Measurements from ENCODE around the gene RMI1. TPM values are rescaled to one million over a fixed set of nuclear protein-coding genes. Genes with fewer than 3 reads are reported as not detected.

Gene RMI1
- total and polyA plus RNA-seq, 4 donors: 1.1 to 3.4 (median 3.1) TPM

DNA sequence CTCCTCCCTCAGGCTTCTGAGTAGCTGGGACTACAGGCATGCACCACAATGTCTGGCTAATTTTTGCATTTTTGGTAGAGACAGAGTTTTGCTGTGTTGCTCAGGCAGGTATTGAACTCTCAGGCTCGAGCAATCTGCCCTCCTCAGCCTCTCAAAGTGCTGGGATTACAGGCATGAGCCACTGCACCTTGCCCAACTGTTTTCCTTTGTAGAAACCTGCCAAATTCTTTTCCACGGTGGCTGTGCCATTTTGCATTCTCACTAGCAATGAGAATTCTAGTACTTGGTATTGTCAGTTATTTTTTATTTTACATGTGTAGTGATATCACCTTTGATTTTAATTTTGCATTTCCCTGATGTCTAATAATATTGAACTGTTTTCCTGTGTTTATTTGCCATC, 7.8 kb downstream of the RMI1 start:
- ATAC-seq (ENCODE audit: low FRiP score) (no peak), DNase-seq (no peak)
- Histone ChIP-seq H3K36me3 (ENCODE audit: control insufficient read depth in 1 of 2, insufficient read depth in 2 of 2, low read length in 1 of 2) (no peaks in the 10 kb centered on the region), H3K4me3 (ENCODE audit: low read length in 2 of 2) (no peak overlapping the region), H3K9me3 (ENCODE audit: control insufficient read depth, low read length) (no peaks in the 10 kb centered on the region), H3K4me1 (ENCODE audit: control insufficient read depth in 1 of 2, insufficient read depth in 2 of 2, low read length in 2 of 2) (no peaks in the 10 kb centered on the region), H3K27ac (ENCODE audit: low read depth in 1 of 2, low read length in 2 of 2) (no peak overlapping the region), H3K27me3 (ENCODE audit: control insufficient read depth in 1 of 2, insufficient read depth in 2 of 2, low read length in 1 of 2) (no peaks in the 10 kb centered on the region)
- WGBS, 2 donors: 53 to 68% methylated on average over 2 of the region's 2 CpGs
- intact Hi-C loops (cut with DNase I): no loop called here

DNA sequence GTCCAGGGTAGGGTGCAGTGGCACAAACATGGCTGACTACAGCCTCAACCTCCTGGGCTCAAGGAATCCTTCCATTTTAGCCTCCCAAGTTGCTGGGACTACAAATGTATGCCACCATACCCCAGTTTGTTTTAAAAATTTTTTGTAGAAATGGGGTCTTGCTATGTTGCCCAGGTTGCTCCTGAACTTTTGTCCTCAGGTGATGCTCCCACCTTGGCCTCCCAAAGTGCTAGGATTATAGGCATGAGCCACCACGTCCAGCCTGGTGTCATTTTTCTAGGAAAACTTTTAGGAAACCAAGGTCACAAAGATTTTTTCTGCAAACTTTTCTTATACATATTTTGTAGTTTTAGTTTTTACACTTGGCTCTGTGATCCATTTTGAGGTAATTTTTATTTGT, 10.8 kb downstream of the RMI1 start:
- Histone ChIP-seq H3K9me3 (ENCODE audit: control insufficient read depth, low read length) (no peaks in the 10 kb centered on the region), H3K27ac (ENCODE audit: low read depth in 1 of 2, low read length in 2 of 2) (no peak overlapping the region), H3K36me3 (ENCODE audit: control insufficient read depth in 1 of 2, insufficient read depth in 2 of 2, low read length in 1 of 2) (no peaks in the 10 kb centered on the region), H3K4me1 (ENCODE audit: control insufficient read depth in 1 of 2, insufficient read depth in 2 of 2, low read length in 2 of 2) (no peaks in the 10 kb centered on the region), H3K27me3 (ENCODE audit: control insufficient read depth in 1 of 2, insufficient read depth in 2 of 2, low read length in 1 of 2) (no peaks in the 10 kb centered on the region), H3K4me3 (ENCODE audit: low read length in 2 of 2) (no peak overlapping the region)
- intact Hi-C loops (cut with DNase I): no loop called here
- DNase-seq: no peak
- WGBS, 2 donors: 94 to 97% methylated on average over 1 of the region's 1 CpG
- ATAC-seq (ENCODE audit: low FRiP score): no peak

DNA sequence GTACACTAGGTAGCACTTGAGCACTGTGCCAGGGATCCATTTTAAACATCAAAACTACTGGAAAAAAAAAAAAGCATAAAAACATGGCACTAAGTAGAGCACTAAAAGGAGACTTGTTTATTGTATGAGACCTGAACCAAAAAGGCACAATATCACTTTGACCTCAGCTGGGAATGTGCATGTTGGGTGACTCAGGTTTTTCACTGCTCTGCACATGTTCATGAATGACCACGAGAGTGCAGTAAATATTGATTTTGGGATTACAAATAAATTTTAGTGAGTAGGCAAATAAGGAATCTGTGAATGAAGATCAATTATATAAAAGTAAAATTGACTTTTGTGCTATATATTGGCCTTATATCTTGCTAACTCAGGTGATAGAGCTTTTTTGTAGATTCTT, 11.8 kb downstream of the RMI1 start:
- H3K4me3 ChIP-seq (ENCODE audit: low read length in 2 of 2): no peak overlapping the region
- DNase-seq (no peak), ATAC-seq (ENCODE audit: low FRiP score) (no peak)
- no peak overlapping the region for H3K27ac ChIP-seq (ENCODE audit: low read depth in 1 of 2, low read length in 2 of 2)
- no peaks in the 10 kb centered on the region for H3K4me1 ChIP-seq (ENCODE audit: control insufficient read depth in 1 of 2, insufficient read depth in 2 of 2, low read length in 2 of 2)
- H3K36me3 ChIP-seq (ENCODE audit: control insufficient read depth in 1 of 2, insufficient read depth in 2 of 2, low read length in 1 of 2): no peaks in the 10 kb centered on the region
- intact Hi-C loops (cut with DNase I): no loop called here
- WGBS, 2 donors: 85 to 88% methylated on average over 1 of the region's 1 CpG
- H3K9me3 ChIP-seq (ENCODE audit: control insufficient read depth, low read length): no peaks in the 10 kb centered on the region
- no peaks in the 10 kb centered on the region for H3K27me3 ChIP-seq (ENCODE audit: control insufficient read depth in 1 of 2, insufficient read depth in 2 of 2, low read length in 1 of 2)

DNA sequence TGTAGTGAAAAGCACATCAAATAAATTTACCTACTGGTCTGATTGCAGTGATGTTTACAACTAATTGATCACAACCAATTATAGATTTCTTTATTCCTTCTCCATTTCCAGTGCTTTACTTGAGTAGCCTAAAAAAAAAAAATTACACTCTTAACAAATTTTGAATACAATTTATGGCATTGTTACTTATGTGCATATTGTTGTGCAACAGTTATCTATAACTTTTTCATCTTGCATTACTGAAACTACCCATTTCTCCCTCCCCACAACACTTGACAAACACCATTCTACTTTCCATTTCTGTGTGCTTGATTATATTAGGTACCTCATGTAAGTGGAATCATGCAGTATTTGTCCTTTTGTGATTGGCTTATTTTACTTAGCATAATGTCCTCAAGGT, 12.3 kb downstream of the RMI1 start:
- H3K27me3 ChIP-seq (ENCODE audit: control insufficient read depth in 1 of 2, insufficient read depth in 2 of 2, low read length in 1 of 2): no peaks in the 10 kb centered on the region
- H3K36me3 ChIP-seq (ENCODE audit: control insufficient read depth in 1 of 2, insufficient read depth in 2 of 2, low read length in 1 of 2): no peaks in the 10 kb centered on the region
- intact Hi-C loops (cut with DNase I): no loop called here
- ATAC-seq (ENCODE audit: low FRiP score) (no peak), DNase-seq (no peak)
- H3K4me1 ChIP-seq (ENCODE audit: control insufficient read depth in 1 of 2, insufficient read depth in 2 of 2, low read length in 2 of 2): no peaks in the 10 kb centered on the region
- H3K4me3 ChIP-seq (ENCODE audit: low read length in 2 of 2): no peak overlapping the region
- no peaks in the 10 kb centered on the region for H3K9me3 ChIP-seq (ENCODE audit: control insufficient read depth, low read length)
- no peak overlapping the region for H3K27ac ChIP-seq (ENCODE audit: low read depth in 1 of 2, low read length in 2 of 2)

DNA sequence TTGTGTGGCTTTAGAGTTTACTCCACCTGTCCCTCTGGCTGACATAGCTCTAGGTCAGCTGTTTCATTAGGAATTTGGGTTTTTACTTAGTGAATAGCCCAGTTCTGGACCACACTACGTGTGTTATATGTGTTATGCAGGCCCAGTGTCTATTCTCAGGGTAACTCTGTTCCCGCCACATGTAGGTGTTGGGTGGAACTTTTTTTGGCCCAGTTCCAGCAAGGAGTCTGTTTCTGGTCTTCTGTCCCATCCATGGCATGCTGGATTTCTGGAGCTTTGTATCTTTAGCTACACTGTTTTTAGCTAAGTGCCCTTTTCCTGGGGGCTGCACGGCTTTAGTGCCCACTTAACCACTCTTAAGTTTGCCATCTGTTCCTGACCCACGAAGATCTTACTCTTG, 15.5 kb downstream of the RMI1 start:
- no peak for ATAC-seq (ENCODE audit: low FRiP score)
- Histone ChIP-seq H3K4me3 (ENCODE audit: low read length in 2 of 2) (no peak overlapping the region), H3K27ac (ENCODE audit: low read depth in 1 of 2, low read length in 2 of 2) (no peak overlapping the region), H3K36me3 (ENCODE audit: control insufficient read depth in 1 of 2, insufficient read depth in 2 of 2, low read length in 1 of 2) (no peaks in the 10 kb centered on the region), H3K9me3 (ENCODE audit: control insufficient read depth, low read length) (no peaks in the 10 kb centered on the region), H3K4me1 (ENCODE audit: control insufficient read depth in 1 of 2, insufficient read depth in 2 of 2, low read length in 2 of 2) (no peaks in the 10 kb centered on the region), H3K27me3 (ENCODE audit: control insufficient read depth in 1 of 2, insufficient read depth in 2 of 2, low read length in 1 of 2) (no peaks in the 10 kb centered on the region)
- WGBS, 2 donors: 95 to 97% methylated on average over 4 of the region's 4 CpGs
- intact Hi-C loops (cut with DNase I): no loop called here
- no peak for DNase-seq

DNA sequence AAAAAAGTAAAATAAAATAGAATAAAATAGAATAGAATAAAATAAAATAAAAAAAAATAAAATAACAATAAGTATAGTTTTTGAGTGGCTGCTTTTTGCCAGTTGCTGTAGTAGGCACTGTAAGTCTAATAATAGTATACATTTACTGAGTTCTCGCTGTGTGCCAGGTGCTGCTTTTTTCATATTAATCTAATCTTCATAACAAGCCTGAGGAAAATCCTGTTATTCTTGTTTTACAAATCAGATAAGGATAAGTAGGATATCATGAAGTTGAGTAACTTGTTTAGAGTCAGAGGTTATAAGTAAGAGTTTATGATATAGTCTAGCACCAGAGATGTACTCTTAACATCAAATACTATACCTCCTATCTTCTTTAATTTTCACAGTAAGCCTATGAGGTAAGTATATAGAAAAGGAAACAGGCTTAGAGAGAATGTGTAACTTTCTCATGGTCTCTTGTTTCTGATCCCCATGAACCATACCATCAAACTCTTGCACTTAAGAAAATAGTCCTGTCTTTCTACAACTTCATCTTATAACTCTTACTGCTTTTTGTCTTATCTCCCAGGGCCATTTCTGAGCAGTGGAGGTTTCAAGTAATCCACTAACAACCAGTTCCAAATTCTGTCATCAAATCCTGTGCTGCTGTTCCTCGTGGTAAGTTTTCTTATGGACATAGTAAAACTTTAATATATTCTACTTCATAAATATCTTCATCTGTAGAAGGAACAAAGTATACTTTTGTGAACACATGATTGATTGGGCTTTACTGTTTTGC, 18.7 kb downstream of the RMI1 start:
- WGBS, 2 donors: 32 to 47% methylated on average over 2 of the region's 2 CpGs
- no peak for DNase-seq
- intact Hi-C loops (cut with DNase I): no loop called here

GRCh38 chr9:84000186-84000585, 19.6 kb downstream of the RMI1 start:
- intact Hi-C loops (cut with DNase I): no loop called here
- no peaks in the 10 kb centered on the region for H3K36me3 ChIP-seq (ENCODE audit: control insufficient read depth in 1 of 2, insufficient read depth in 2 of 2, low read length in 1 of 2)

More for the DNA sequence above, 18.7 kb downstream of the RMI1 start:
- H3K27ac ChIP-seq (ENCODE audit: low read depth in 1 of 2, low read length in 2 of 2): no peak overlapping the region
- no peaks in the 10 kb centered on the region for H3K4me1 ChIP-seq (ENCODE audit: control insufficient read depth in 1 of 2, insufficient read depth in 2 of 2, low read length in 2 of 2)
- H3K4me3 ChIP-seq (ENCODE audit: low read length in 2 of 2): no peak overlapping the region
- no peaks in the 10 kb centered on the region for H3K36me3 ChIP-seq (ENCODE audit: control insufficient read depth in 1 of 2, insufficient read depth in 2 of 2, low read length in 1 of 2)
- no peaks in the 10 kb centered on the region for H3K9me3 ChIP-seq (ENCODE audit: control insufficient read depth, low read length)
- H3K27me3 ChIP-seq (ENCODE audit: control insufficient read depth in 1 of 2, insufficient read depth in 2 of 2, low read length in 1 of 2): no peaks in the 10 kb centered on the region
- ATAC-seq (ENCODE audit: low FRiP score): no peak

DNA sequence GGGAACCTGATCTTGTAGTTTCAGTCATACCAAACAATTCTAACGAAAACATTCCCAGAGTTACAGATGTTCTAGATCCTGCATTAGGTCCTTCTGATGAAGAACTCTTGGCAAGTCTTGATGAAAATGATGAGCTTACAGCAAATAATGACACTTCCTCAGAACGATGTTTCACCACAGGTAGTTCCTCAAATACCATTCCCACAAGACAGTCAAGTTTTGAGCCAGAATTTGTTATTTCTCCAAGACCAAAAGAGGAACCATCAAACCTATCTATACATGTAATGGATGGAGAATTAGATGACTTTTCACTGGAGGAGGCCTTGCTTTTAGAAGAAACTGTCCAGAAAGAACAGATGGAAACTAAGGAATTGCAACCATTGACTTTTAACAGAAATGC, 21.0 kb downstream of the RMI1 start:
- intact Hi-C loops (cut with DNase I): no loop called here
- Histone ChIP-seq H3K36me3 (ENCODE audit: control insufficient read depth in 1 of 2, insufficient read depth in 2 of 2, low read length in 1 of 2) (no peaks in the 10 kb centered on the region), H3K27me3 (ENCODE audit: control insufficient read depth in 1 of 2, insufficient read depth in 2 of 2, low read length in 1 of 2) (no peaks in the 10 kb centered on the region), H3K27ac (ENCODE audit: low read depth in 1 of 2, low read length in 2 of 2) (no peak overlapping the region), H3K4me3 (ENCODE audit: low read length in 2 of 2) (no peak overlapping the region), H3K4me1 (ENCODE audit: control insufficient read depth in 1 of 2, insufficient read depth in 2 of 2, low read length in 2 of 2) (no peaks in the 10 kb centered on the region), H3K9me3 (ENCODE audit: control insufficient read depth, low read length) (no peaks in the 10 kb centered on the region)
- ATAC-seq (ENCODE audit: low FRiP score) (no peak), DNase-seq (no peak)
- 93 to 100% methylated on average over 2 of the region's 2 CpGs for WGBS, 2 donors

More at GRCh38 chr9:84000186-84000585, 19.6 kb downstream of the RMI1 start:
- no peak for ATAC-seq (ENCODE audit: low FRiP score)
- WGBS, 2 donors: 42% methylated on average over 3 of the region's 3 CpGs
- H3K27me3 ChIP-seq (ENCODE audit: control insufficient read depth in 1 of 2, insufficient read depth in 2 of 2, low read length in 1 of 2): no peaks in the 10 kb centered on the region
- no peak for DNase-seq
- no peak overlapping the region for H3K4me3 ChIP-seq (ENCODE audit: low read length in 2 of 2)
- H3K4me1 ChIP-seq (ENCODE audit: control insufficient read depth in 1 of 2, insufficient read depth in 2 of 2, low read length in 2 of 2): no peaks in the 10 kb centered on the region
- no peak overlapping the region for H3K27ac ChIP-seq (ENCODE audit: low read depth in 1 of 2, low read length in 2 of 2)
- no peaks in the 10 kb centered on the region for H3K9me3 ChIP-seq (ENCODE audit: control insufficient read depth, low read length)

GRCh38 chr9:84002344-84002743, 21.7 kb downstream of the RMI1 start:
- H3K36me3 ChIP-seq (ENCODE audit: control insufficient read depth in 1 of 2, insufficient read depth in 2 of 2, low read length in 1 of 2): no peaks in the 10 kb centered on the region
- H3K4me3 ChIP-seq (ENCODE audit: low read length in 2 of 2): no peak overlapping the region
- DNase-seq (no peak), ATAC-seq (ENCODE audit: low FRiP score) (no peak)
- no peak overlapping the region for H3K27ac ChIP-seq (ENCODE audit: low read depth in 1 of 2, low read length in 2 of 2)
- H3K9me3 ChIP-seq (ENCODE audit: control insufficient read depth, low read length): no peaks in the 10 kb centered on the region
- intact Hi-C loops (cut with DNase I): no loop called here
- H3K27me3 ChIP-seq (ENCODE audit: control insufficient read depth in 1 of 2, insufficient read depth in 2 of 2, low read length in 1 of 2): no peaks in the 10 kb centered on the region
- no peaks in the 10 kb centered on the region for H3K4me1 ChIP-seq (ENCODE audit: control insufficient read depth in 1 of 2, insufficient read depth in 2 of 2, low read length in 2 of 2)
